SK-MEL-5 (cell line): ENCODE results near the gene KSR1. TPM values are rescaled to one million over a fixed set of nuclear protein-coding genes. Genes with fewer than 3 reads are reported as not detected.
"Not testable (repeated sequence)": the region's sequence is repeated elsewhere in the genome, so short reads cannot be mapped to it uniquely, and the experiment has no call there.

Experiments used
- DNase-seq: peaks from one replicate; pipeline ENCODE4 v3.0.0-alpha.2; 2016; ENCODE audit warnings: low read depth, low spot score
- in situ Hi-C: cut with HindIII; loops from 2 replicates; pipeline ENCODE4 v1.10.0; 2016; ENCODE audit warnings: low sequenced_read_pairs, high pct_unique_total_duplicates, low pct_unique_long_range_greater_than_20kb
- total RNA-seq: library from RNA; depleted of rRNA; stranded (reverse); fragments of >200 nt; shearing (Covaris generic); gene quantifications from 2 replicates; pipeline ENCODE4 v1.2.3, GENCODE V29; 2014

The KSR1 gene
- total RNA-seq, 1 experiment from 2014 or later: 4.4 TPM

GRCh38 chr17:27462149-27462548, 5.9 kb downstream of the KSR1 start:
- in situ Hi-C loops: no loop called here
- DNase-seq: no peak

- DNase-seq: no peak
- in situ Hi-C loops: no loop called here
Observed at GRCh38 chr17:27462714-27463113, 6.5 kb downstream of the KSR1 start.

DNA sequence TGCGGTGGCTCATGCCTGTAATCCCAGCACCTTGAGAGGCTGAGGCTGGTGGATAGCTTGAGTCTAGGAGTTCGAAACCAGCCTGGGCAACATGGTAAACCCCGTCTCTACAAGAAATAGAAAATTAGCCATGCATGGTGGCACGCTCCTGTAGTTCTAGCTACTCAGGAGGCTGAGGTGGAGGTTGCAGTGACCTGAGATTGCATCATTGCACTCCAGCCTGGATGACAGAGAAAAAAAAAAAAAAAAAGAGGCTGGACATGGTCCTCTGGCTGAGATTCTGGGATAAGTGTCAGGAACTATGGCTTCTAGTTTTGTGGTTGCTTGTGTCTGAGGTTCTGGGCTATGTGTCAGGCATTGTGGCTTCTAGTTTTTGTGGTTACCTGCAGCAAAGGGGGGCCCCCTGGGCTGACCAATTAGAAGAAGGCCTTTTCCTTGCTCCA, 7.0 kb downstream of the KSR1 start:
- DNase-seq: no peak
- in situ Hi-C loops: no loop called here

DNA sequence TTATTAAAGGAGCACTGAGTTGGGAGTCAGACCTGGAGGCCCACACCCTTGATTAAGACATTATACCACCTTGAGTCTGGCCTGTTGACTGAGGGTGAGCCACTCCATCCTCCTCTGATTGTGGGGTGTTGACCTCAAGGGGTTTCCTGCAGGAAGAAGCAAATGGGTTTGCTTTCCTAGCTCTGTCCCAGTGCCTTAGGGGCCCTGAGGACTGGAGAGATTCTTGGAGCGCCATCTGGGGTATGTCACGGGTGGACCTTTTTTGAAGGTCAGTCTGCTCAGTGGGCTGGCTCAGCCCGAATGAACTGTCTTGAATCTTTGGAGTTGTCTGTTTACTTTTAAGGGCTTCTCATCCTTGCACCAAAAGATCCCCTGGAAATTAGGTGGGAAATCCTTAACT, 7.8 kb downstream of the KSR1 start:
- DNase-seq, in situ Hi-C loops: not testable (repeated sequence)

GRCh38 chr17:27464431-27464830, 8.2 kb downstream of the KSR1 start:
- in situ Hi-C loops: no loop called here
- DNase-seq: no peak

DNA sequence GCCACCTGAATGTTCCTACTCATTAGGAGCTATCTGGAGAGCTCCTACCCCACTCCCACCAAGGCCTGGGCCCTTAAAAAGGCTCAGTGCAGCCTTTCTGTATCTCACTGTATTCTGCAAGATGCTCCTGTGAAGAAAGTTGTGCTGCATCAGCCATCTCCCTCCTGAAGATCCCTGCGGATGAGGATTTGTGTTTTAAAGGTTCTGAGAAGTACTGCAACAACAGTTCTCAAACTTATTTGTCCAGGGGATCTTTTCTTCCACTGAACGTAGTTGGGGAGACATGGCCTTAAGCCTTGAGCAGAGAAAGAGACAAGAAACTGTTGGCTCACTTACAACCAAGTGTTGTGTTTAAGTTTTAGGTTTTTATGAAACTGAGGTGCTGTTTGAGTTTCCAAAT, 9.6 kb downstream of the KSR1 start:
- in situ Hi-C loops, DNase-seq: not testable (repeated sequence)

- no peak for DNase-seq
- in situ Hi-C loops: no loop called here
Observed at GRCh38 chr17:27466376-27466742, 10.1 kb downstream of the KSR1 start.

- in situ Hi-C loops: no loop called here
- DNase-seq: no peak
Observed at GRCh38 chr17:27466743-27467375, 10.6 kb downstream of the KSR1 start.

- no peak for DNase-seq
- in situ Hi-C loops: no loop called here
Observed at GRCh38 chr17:27469256-27469655, 13.0 kb downstream of the KSR1 start.

GRCh38 chr17:27471321-27472269, 15.3 kb downstream of the KSR1 start:
- DNase-seq: no peak
- in situ Hi-C loops: no loop called here

- DNase-seq: no peak
- in situ Hi-C loops: no loop called here
Observed at GRCh38 chr17:27473190-27473747, 17.0 kb downstream of the KSR1 start.

GRCh38 chr17:27473748-27474609, 17.7 kb downstream of the KSR1 start:
- DNase-seq: no peak
- in situ Hi-C loops: no loop called here

DNA sequence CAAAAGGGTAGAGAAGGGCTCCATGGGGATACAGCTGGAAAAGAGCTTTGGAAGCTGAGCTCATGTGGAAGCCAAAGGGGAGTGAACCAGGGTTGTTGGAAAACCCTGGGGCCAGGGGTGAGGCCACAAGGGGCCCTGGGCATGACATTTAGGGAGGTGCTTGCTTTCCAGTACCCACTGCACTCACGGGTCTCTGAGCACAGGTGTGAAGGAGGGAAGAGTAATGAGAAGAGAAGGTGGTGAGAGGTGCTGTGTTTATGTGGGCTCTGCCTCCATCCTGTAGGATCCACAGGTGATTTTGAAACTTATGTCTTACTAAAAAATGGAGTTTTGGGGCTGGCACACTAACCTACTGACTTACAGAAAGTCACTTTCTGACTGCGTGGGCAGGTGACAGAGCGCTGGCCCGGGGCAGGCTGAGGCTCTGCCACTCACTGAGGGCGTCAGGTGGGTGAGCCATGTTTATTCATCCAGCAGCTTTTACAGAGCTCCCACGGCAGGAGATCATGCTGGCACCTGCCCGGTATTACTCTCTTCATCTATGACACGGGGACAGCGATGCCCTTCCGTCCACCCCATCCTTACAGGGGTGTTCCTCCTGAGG, 18.9 kb downstream of the KSR1 start:
- no peak for DNase-seq
- in situ Hi-C loops: no loop called here

- no peak for DNase-seq
- in situ Hi-C loops: no loop called here
Observed at GRCh38 chr17:27475981-27476895, 20.0 kb downstream of the KSR1 start.

- no peak for DNase-seq
- in situ Hi-C loops: no loop called here
Observed at GRCh38 chr17:27477050-27477888, 21.0 kb downstream of the KSR1 start.
